Activated naive CD8-positive, alpha-beta T cell treated with anti-CD3 and anti-CD28 coated beads for 36 hours (primary cell): ENCODE results near the gene CD1C. TPM values are rescaled to one million over a fixed set of nuclear protein-coding genes. Genes with fewer than 3 reads are reported as not detected.

Experiments
- DNase-seq: peaks from one replicate; pipeline ENCODE4 v3.0.0; 2021
- H3K27ac Mint-ChIP-seq: one replicate; pipeline ENCODE4 v1.8.0; 2022; ENCODE audit warnings: mild to moderate bottlenecking, moderate library complexity, mixed read lengths
- H3K27me3 Mint-ChIP-seq: one replicate; pipeline ENCODE4 v1.8.0; 2022; ENCODE audit warnings: mild to moderate bottlenecking, mixed read lengths
- H3K36me3 Mint-ChIP-seq: one replicate; pipeline ENCODE4 v1.8.0; 2021; ENCODE audit warnings: mild to moderate bottlenecking, mixed read lengths
- H3K4me1 Mint-ChIP-seq: one replicate; pipeline ENCODE4 v1.8.0; 2021; ENCODE audit warnings: mixed read lengths
- H3K4me3 Mint-ChIP-seq: one replicate; pipeline ENCODE4 v1.8.0; 2022; ENCODE audit warnings: mild to moderate bottlenecking, moderate library complexity, mixed read lengths
- H3K9me3 Mint-ChIP-seq: one replicate; pipeline ENCODE4 v1.8.0; 2022; ENCODE audit warnings: mixed read lengths
- total RNA-seq, 2 experiments: library from RNA; stranded (reverse); gene quantifications; one replicate each; pipeline ENCODE4 v1.2.3, GENCODE V29; 2021

CD1C gene
- total RNA-seq, 2 experiments from 2014 or later = 0.24 to 0.29 TPM

GRCh38 chr1:158286941-158287346, 2.8 kb upstream of the CD1C start:
- Mint-ChIP-seq H3K27me3 (peaks cover 25% of the 10 kb centered on the region), H3K9me3 (no peaks in the 10 kb centered on the region), H3K4me1 (peaks cover 17% of the 10 kb centered on the region), H3K27ac (peak overlapping the region; percentile 65), H3K36me3 (no peaks in the 10 kb centered on the region), H3K4me3 (no peak overlapping the region)
- DNase-seq = no peak

- H3K36me3 Mint-ChIP-seq = no peaks in the 10 kb centered on the region
- no peaks in the 10 kb centered on the region for H3K9me3 Mint-ChIP-seq
- no peak overlapping the region for H3K4me3 Mint-ChIP-seq
- H3K27ac Mint-ChIP-seq = no peak overlapping the region
- H3K27me3 Mint-ChIP-seq = peaks cover 19% of the 10 kb centered on the region
- H3K4me1 Mint-ChIP-seq = peaks cover 16% of the 10 kb centered on the region
- no peak for DNase-seq
These were observed 660 bp downstream of the CD1C start for GRCh38 chr1:158290321-158290844.

GRCh38 chr1:158295791-158296190, 6.1 kb downstream of the CD1C start:
- H3K4me3 Mint-ChIP-seq = no peak overlapping the region
- H3K36me3 Mint-ChIP-seq = peaks cover 6% of the 10 kb centered on the region
- peaks cover 19% of the 10 kb centered on the region for H3K9me3 Mint-ChIP-seq
- no peak for DNase-seq
- H3K4me1 Mint-ChIP-seq = no peaks in the 10 kb centered on the region
- H3K27me3 Mint-ChIP-seq = peaks cover 8% of the 10 kb centered on the region
- H3K27ac Mint-ChIP-seq = no peak overlapping the region

DNA sequence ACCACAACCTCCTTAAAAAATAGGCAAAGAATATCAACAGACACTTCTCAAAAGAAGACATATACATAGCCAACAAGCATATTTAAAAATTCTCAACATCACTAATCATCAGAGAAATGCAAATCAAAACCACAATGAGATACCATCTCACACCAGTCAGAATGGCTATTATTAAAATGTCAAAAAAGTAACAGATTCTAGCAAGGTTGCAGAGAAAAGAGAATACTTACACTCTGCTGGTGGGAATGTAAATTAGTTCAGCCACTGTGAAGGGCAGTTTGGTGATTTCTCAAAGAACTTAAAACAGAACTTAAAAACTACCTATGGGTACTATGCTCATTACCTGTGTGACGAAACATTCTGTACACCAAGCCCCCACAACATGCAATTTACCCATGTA, 20.9 kb downstream of the CD1C start:
- Mint-ChIP-seq H3K4me1 (no peaks in the 10 kb centered on the region), H3K27me3 (no peaks in the 10 kb centered on the region), H3K27ac (no peak overlapping the region), H3K4me3 (no peak overlapping the region), H3K9me3 (peaks cover 32% of the 10 kb centered on the region), H3K36me3 (peaks cover 2% of the 10 kb centered on the region)
- DNase-seq = no peak

GRCh38 chr1:158311066-158311465, 21.3 kb downstream of the CD1C start:
- Mint-ChIP-seq H3K9me3 (peaks cover 35% of the 10 kb centered on the region), H3K27me3 (no peaks in the 10 kb centered on the region), H3K27ac (no peak overlapping the region), H3K36me3 (peaks cover 2% of the 10 kb centered on the region), H3K4me3 (no peak overlapping the region), H3K4me1 (no peaks in the 10 kb centered on the region)
- DNase-seq = no peak

DNA sequence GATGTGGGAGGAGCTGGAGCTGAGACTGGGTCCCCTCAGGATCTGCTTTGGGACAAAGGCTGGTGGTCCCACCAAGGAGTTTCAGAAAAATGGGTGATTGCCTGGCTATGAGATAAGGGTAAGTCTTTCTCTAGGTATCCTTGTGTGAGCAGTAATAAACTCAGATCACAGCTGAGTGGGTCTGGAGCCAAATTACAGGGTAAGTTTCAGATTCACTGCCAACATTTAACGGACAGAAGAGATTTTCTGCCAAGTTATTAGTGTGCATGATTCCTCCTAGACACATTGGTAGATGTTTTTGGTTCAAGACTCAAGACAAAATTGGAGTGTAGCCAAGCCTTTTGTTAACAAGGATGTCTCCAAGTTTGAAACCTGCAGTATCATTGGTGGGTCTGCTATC, 34.1 kb downstream of the CD1C start:
- H3K4me3 Mint-ChIP-seq = no peak overlapping the region
- H3K27ac Mint-ChIP-seq = no peak overlapping the region
- peaks cover 6% of the 10 kb centered on the region for H3K9me3 Mint-ChIP-seq
- no peaks in the 10 kb centered on the region for H3K36me3 Mint-ChIP-seq
- no peak for DNase-seq
- H3K4me1 Mint-ChIP-seq = no peaks in the 10 kb centered on the region
- H3K27me3 Mint-ChIP-seq = peaks cover 18% of the 10 kb centered on the region

DNA sequence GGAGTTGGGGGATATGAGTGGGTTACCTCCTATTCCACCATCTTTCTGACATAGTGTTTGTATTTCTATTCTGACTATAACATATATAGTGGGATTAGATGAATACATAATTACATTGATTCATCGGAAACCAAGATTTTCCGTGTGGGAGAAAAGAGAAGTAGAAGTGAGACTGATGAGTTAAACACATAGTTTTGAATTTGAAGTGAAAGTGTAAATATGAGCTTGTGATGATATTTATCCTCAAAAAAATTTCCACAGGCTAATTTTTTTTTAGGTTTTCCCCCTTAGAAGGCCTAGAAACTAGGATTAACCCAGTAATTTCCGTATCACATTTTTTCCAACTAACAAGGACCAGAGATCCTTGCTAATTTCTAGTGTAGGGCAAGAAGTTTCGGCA, 34.7 kb downstream of the CD1C start:
- Mint-ChIP-seq H3K36me3 (no peaks in the 10 kb centered on the region), H3K27ac (no peak overlapping the region), H3K4me3 (no peak overlapping the region), H3K4me1 (peaks cover 1% of the 10 kb centered on the region), H3K9me3 (peaks cover 6% of the 10 kb centered on the region), H3K27me3 (peaks cover 22% of the 10 kb centered on the region)
- no peak for DNase-seq

- no peaks in the 10 kb centered on the region for H3K36me3 Mint-ChIP-seq
- H3K27ac Mint-ChIP-seq = no peak overlapping the region
- DNase-seq = no peak
- H3K9me3 Mint-ChIP-seq = peaks cover 6% of the 10 kb centered on the region
- H3K4me3 Mint-ChIP-seq = no peak overlapping the region
- peaks cover 19% of the 10 kb centered on the region for H3K27me3 Mint-ChIP-seq
- H3K4me1 Mint-ChIP-seq = peaks cover 2% of the 10 kb centered on the region
These were observed 37.8 kb downstream of the CD1C start for GRCh38 chr1:158327481-158327880.

- Mint-ChIP-seq H3K4me1 (peaks cover 5% of the 10 kb centered on the region), H3K9me3 (no peaks in the 10 kb centered on the region), H3K27ac (no peak overlapping the region), H3K4me3 (no peak overlapping the region), H3K36me3 (no peaks in the 10 kb centered on the region), H3K27me3 (peaks cover 18% of the 10 kb centered on the region)
- no peak for DNase-seq
These were observed 38.7 kb downstream of the CD1C start for GRCh38 chr1:158328426-158328825.

DNA sequence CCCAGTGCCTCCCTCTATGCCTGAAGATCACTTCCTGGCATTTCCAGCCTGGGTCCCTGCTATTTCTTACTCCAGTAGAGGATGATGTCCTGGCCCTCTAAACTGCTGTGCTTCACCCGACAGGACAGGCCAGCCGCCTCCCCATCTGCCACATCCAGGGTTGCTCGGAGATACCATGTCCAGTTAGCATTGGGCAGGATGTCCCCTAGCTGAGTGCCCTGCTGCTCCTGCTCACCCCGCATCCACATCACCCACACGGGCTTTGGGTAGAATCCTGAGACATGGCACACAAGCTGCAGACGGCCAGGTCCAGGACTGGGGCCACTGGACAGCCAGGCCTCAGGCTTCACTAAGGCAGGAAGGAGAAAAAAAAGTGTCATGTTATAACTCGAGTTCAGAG, 39.6 kb downstream of the CD1C start:
- Mint-ChIP-seq H3K9me3 (no peaks in the 10 kb centered on the region), H3K4me1 (peaks cover 8% of the 10 kb centered on the region), H3K27ac (no peak overlapping the region), H3K4me3 (no peak overlapping the region), H3K36me3 (no peaks in the 10 kb centered on the region), H3K27me3 (peaks cover 19% of the 10 kb centered on the region)
- no peak for DNase-seq

GRCh38 chr1:158329733-158330132, 40.0 kb downstream of the CD1C start:
- no peaks in the 10 kb centered on the region for H3K9me3 Mint-ChIP-seq
- H3K27me3 Mint-ChIP-seq = peaks cover 19% of the 10 kb centered on the region
- H3K36me3 Mint-ChIP-seq = no peaks in the 10 kb centered on the region
- peaks cover 11% of the 10 kb centered on the region for H3K4me1 Mint-ChIP-seq
- no peak overlapping the region for H3K4me3 Mint-ChIP-seq
- no peak overlapping the region for H3K27ac Mint-ChIP-seq
- DNase-seq = peak; percentile 6

DNA sequence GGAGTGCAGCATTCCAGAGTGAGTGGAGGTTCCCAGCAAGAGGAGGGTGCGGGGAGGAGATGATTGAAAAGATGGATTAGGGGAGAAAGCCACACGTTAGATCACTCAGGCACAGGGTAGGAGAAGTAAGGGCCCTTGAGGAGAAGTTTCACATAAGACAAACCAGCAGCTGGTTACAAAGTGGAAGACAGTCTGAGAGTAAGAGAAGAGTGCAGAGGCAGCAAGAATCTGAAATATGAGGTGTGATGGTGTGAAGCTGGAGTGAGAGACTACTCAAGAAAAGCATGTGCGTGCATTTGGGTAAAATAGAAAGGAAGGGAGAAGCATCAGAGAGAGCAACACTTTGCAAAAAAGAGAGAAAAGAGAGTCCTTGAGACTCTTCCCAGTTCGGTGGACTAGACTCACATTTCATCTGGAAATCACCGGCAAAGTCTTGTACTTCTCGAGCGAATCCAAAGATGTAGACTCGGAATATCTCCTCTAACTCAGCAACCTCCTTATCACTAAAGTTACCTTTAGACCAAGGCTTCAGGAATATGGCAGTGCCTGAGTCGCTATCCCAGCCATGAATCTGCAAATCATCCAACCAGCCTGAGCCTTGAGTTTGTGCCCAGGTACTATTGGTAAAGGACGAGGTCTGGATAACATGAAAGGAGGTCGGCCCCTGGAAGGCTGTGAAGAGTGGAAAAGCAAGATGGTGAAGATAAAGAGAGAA, 40.8 kb downstream of the CD1C start:
- Mint-ChIP-seq H3K4me3 (no peak overlapping the region), H3K27ac (no peak overlapping the region), H3K4me1 (peaks cover 11% of the 10 kb centered on the region), H3K36me3 (no peaks in the 10 kb centered on the region), H3K27me3 (peaks cover 19% of the 10 kb centered on the region), H3K9me3 (no peaks in the 10 kb centered on the region)
- no peak for DNase-seq

GRCh38 chr1:158331106-158331425, 41.3 kb downstream of the CD1C start:
- Mint-ChIP-seq H3K36me3 (no peaks in the 10 kb centered on the region), H3K27me3 (peaks cover 19% of the 10 kb centered on the region), H3K4me1 (peaks cover 11% of the 10 kb centered on the region), H3K4me3 (no peak overlapping the region), H3K27ac (no peak overlapping the region), H3K9me3 (no peaks in the 10 kb centered on the region)
- no peak for DNase-seq

DNA sequence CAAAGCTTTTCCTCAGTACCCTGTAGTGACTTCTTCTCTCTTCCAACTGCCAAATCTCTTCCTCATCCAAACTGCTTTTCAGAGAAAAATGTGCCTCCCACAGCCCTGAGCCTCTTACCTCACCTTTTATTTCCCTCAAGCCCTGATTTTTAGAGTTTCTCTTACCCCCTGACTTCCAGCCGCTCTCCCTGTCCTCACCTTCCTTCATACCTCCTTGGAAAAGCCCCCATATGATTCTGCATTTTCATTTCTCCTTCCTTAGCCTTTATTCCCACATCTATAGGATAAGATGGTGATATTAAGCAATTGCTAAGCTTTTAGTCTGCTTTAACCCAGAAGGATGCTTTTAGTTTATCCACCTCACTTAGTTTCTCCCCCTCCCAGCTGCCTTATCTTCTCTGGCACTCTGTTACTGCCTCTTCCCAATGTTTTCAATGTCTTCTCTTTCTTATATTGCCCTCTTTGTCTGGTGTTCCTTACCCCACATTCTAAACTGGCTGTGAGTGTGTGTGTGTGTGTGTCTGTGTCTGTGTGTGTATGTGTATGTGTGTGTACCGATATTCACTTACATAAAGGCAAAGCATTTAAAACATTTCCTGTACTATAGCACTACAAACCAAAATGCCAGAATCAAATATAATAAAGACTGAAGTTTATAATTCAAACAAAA, 41.9 kb downstream of the CD1C start, which contains the start of gene CD1B:
TSS of gene CD1B (minus strand) at position 51 of the 670 bp plus-strand sequence. CDS start 108 bp downstream, outside the sequence.
- DNase-seq = no peak
- no peaks in the 10 kb centered on the region for H3K9me3 Mint-ChIP-seq
- peaks cover 19% of the 10 kb centered on the region for H3K27me3 Mint-ChIP-seq
- H3K36me3 Mint-ChIP-seq = no peaks in the 10 kb centered on the region
- no peak within 1 kb of the TSS for H3K4me3 Mint-ChIP-seq
- peaks cover 11% of the 10 kb centered on the region for H3K4me1 Mint-ChIP-seq
- no peak within 1 kb of the TSS for H3K27ac Mint-ChIP-seq

GRCh38 chr1:158333405-158334155, 43.9 kb downstream of the CD1C start:
- H3K4me3 Mint-ChIP-seq = no peak overlapping the region
- H3K4me1 Mint-ChIP-seq = peaks cover 11% of the 10 kb centered on the region
- H3K27me3 Mint-ChIP-seq = peaks cover 14% of the 10 kb centered on the region
- H3K36me3 Mint-ChIP-seq = no peaks in the 10 kb centered on the region
- DNase-seq = no peak
- H3K9me3 Mint-ChIP-seq = peaks cover 1% of the 10 kb centered on the region
- no peak overlapping the region for H3K27ac Mint-ChIP-seq
